Trophoblast cell (in vitro differentiated cells and primary cell): ENCODE data around the gene MAGEA9.
"Not testable (repeated sequence)": the region's sequence is repeated elsewhere in the genome, so short reads cannot be mapped to it uniquely, and the experiment has no call there.

Experiments
- DNase-seq, 2 donors: peaks; one replicate each; pipeline ENCODE4 v3.0.0-alpha.2; 2016
- H2AFZ ChIP-seq: 2 replicates; pipeline ENCODE4 v1.6.1; 2013; ENCODE audit warnings: low read length, moderate library complexity, mild to moderate bottlenecking; ENCODE audit not compliant: insufficient read depth, poor library complexity
- H2AK5ac ChIP-seq: 2 replicates; pipeline ENCODE4 v1.6.1; 2013; ENCODE audit warnings: mild to moderate bottlenecking, low read length
- H2BK120ac ChIP-seq: 2 replicates; pipeline ENCODE4 v1.6.1; 2013; ENCODE audit warnings: low read length, mild to moderate bottlenecking, moderate library complexity; ENCODE audit not compliant: insufficient read depth, poor library complexity
- H2BK12ac ChIP-seq: 2 replicates; pipeline ENCODE4 v1.6.1; 2013; ENCODE audit warnings: mild to moderate bottlenecking, low read length, moderate library complexity
- H2BK5ac ChIP-seq: 2 replicates; pipeline ENCODE4 v1.6.1; 2013; ENCODE audit warnings: low read length, low read depth, moderate library complexity, mild to moderate bottlenecking; ENCODE audit not compliant: poor library complexity
- H3K14ac ChIP-seq: 2 replicates; pipeline ENCODE4 v1.6.1; 2013; ENCODE audit warnings: mild to moderate bottlenecking, low read length
- H3K18ac ChIP-seq: 2 replicates; pipeline ENCODE4 v1.6.1; 2013; ENCODE audit warnings: mild to moderate bottlenecking, low read length
- H3K23ac ChIP-seq: 2 replicates; pipeline ENCODE4 v1.6.1; 2013; ENCODE audit warnings: low read length
- H3K27ac ChIP-seq: 2 replicates; pipeline ENCODE4 v1.5.1; 2013; ENCODE audit warnings: low read depth, mild to moderate bottlenecking, inconsistent platforms, low read length, moderate library complexity
- H3K27me3 ChIP-seq: 2 replicates; pipeline ENCODE4 v1.6.1; 2013; ENCODE audit warnings: inconsistent platforms, mild to moderate bottlenecking, low read length, moderate library complexity; ENCODE audit not compliant: insufficient read depth
- H3K36me3 ChIP-seq, 2 experiments: 1 replicate in 1 of 2; 2 replicates in 1 of 2; pipeline ENCODE4 v1.6.1; 2013; ENCODE audit warnings: low read length in 2 of 2, mild to moderate bottlenecking in 2 of 2, moderate library complexity in 1 of 2; ENCODE audit not compliant: insufficient read depth in 2 of 2, control insufficient read depth in 1 of 2
- H3K4ac ChIP-seq: 2 replicates; pipeline ENCODE4 v1.6.1; 2013; ENCODE audit warnings: low read depth, mild to moderate bottlenecking, low read length, moderate library complexity
- H3K4me1 ChIP-seq, 2 experiments: 1 replicate in 1 of 2; 2 replicates in 1 of 2; pipeline ENCODE4 v1.6.1; 2013; ENCODE audit warnings: low read length in 2 of 2, mild to moderate bottlenecking in 2 of 2, moderate library complexity in 1 of 2; ENCODE audit not compliant: insufficient read depth in 2 of 2, control insufficient read depth in 1 of 2
- H3K4me2 ChIP-seq: 2 replicates; pipeline ENCODE4 v1.6.1; 2013; ENCODE audit warnings: inconsistent platforms, mild to moderate bottlenecking, low read length, moderate library complexity
- H3K4me3 ChIP-seq: 2 replicates; pipeline ENCODE4 v1.5.1; 2013; ENCODE audit warnings: mild to moderate bottlenecking, low read depth, low read length, inconsistent platforms
- H3K79me1 ChIP-seq: one replicate; pipeline ENCODE4 v1.6.1; 2013; ENCODE audit warnings: low read length
- H3K79me2 ChIP-seq: 2 replicates; pipeline ENCODE4 v1.6.1; 2013; ENCODE audit warnings: low read length, mild to moderate bottlenecking; ENCODE audit not compliant: control insufficient read depth, insufficient read depth, poor library complexity
- H3K9ac ChIP-seq: 2 replicates; pipeline ENCODE4 v1.6.1; 2013; ENCODE audit warnings: mild to moderate bottlenecking, low read length
- H3K9me3 ChIP-seq: 2 replicates; pipeline ENCODE4 v1.6.1; 2013; ENCODE audit warnings: low read depth, mild to moderate bottlenecking, control low read depth, inconsistent platforms, low read length; ENCODE audit not compliant: insufficient read depth
- H4K12ac ChIP-seq: 2 replicates; pipeline ENCODE4 v1.6.1; 2013; ENCODE audit warnings: low read depth, mild to moderate bottlenecking, low read length, moderate library complexity
- H4K8ac ChIP-seq: 2 replicates; pipeline ENCODE4 v1.6.1; 2013; ENCODE audit warnings: low read depth, mild to moderate bottlenecking, low read length, moderate library complexity
- H4K91ac ChIP-seq: one replicate; pipeline ENCODE4 v1.6.1; 2013; ENCODE audit warnings: low read depth, mild to moderate bottlenecking, low read length, moderate library complexity
- whole genome bisulfite sequencing: extraction: QIAGEN DNeasy Blood & Tissue Kit; methylation state at CpG from one replicate; pipeline ENCODE4 v1.1.7; 2013; ENCODE audit warnings: missing lambda C conversion rate; ENCODE audit not compliant: insufficient read length, insufficient coverage; ENCODE audit errors: extremely low coverage; 5-methylcytosine and 5-hydroxymethylcytosine counted together

Gene MAGEA9

GRCh38 chrX:149761858-149762674 is 19.7 kb upstream of the MAGEA9 start:
- no CpG with 5 or more reads among the region's 22 CpGs for WGBS
- H3K14ac ChIP-seq, H2BK5ac ChIP-seq, H3K9ac ChIP-seq, H2AK5ac ChIP-seq, H2AFZ ChIP-seq, H3K4me3 ChIP-seq, H3K4me1 ChIP-seq, H2BK120ac ChIP-seq, H3K4ac ChIP-seq, H3K4me2 ChIP-seq, DNase-seq, H4K8ac ChIP-seq, H3K79me1 ChIP-seq, H3K36me3 ChIP-seq, H4K91ac ChIP-seq, H3K9me3 ChIP-seq, H3K23ac ChIP-seq, H3K27ac ChIP-seq, H2BK12ac ChIP-seq, H4K12ac ChIP-seq, H3K79me2 ChIP-seq, H3K18ac ChIP-seq, H3K27me3 ChIP-seq: not testable (repeated sequence)

GRCh38 chrX:149762696-149763614 is 18.8 kb upstream of the MAGEA9 start:
- no CpG with 5 or more reads among the region's 11 CpGs for WGBS
- DNase-seq, result no peak
- Histone ChIP-seq H3K79me1 (no peaks in the 10 kb centered on the region), H2BK5ac (no peak overlapping the region), H3K27me3 (no peaks in the 10 kb centered on the region), H3K9me3 (no peaks in the 10 kb centered on the region), H3K9ac (no peak overlapping the region), H2BK12ac (no peak overlapping the region), H3K23ac (no peak overlapping the region), H3K79me2 (no peaks in the 10 kb centered on the region), H3K27ac (no peak overlapping the region), H2AFZ (no peak overlapping the region), H3K4me2 (no peak overlapping the region), H4K91ac (no peak overlapping the region), H2AK5ac (no peak overlapping the region), H3K4me1 (no peaks in the 10 kb centered on the region), H3K14ac (no peak overlapping the region), H3K36me3 (no peaks in the 10 kb centered on the region), H4K8ac (no peak overlapping the region), H4K12ac (no peak overlapping the region), H2BK120ac (no peak overlapping the region), H3K4me3 (no peak overlapping the region), H3K4ac (no peak overlapping the region), H3K18ac (no peak overlapping the region)

- H2BK120ac ChIP-seq, DNase-seq, H3K36me3 ChIP-seq, H3K18ac ChIP-seq, H3K23ac ChIP-seq, H3K4me2 ChIP-seq, H3K9me3 ChIP-seq, H4K12ac ChIP-seq, H3K79me2 ChIP-seq, H3K4me1 ChIP-seq, H2BK12ac ChIP-seq, H2BK5ac ChIP-seq, H2AFZ ChIP-seq, H4K91ac ChIP-seq, H3K4me3 ChIP-seq, H3K79me1 ChIP-seq, H4K8ac ChIP-seq, H2AK5ac ChIP-seq, H3K9ac ChIP-seq, H3K27me3 ChIP-seq, H3K14ac ChIP-seq, H3K27ac ChIP-seq, H3K4ac ChIP-seq: not testable (repeated sequence)
- no CpG with 5 or more reads among the region's 12 CpGs for WGBS
These were observed 11.4 kb upstream of the MAGEA9 start for GRCh38 chrX:149770344-149770743.

GRCh38 chrX:149773026-149773425 is 8.7 kb upstream of the MAGEA9 start:
- no CpG with 5 or more reads among the region's 9 CpGs for WGBS
- DNase-seq, H3K9ac ChIP-seq, H2AK5ac ChIP-seq, H2BK12ac ChIP-seq, H3K36me3 ChIP-seq, H3K14ac ChIP-seq, H2BK120ac ChIP-seq, H2AFZ ChIP-seq, H3K4me1 ChIP-seq, H2BK5ac ChIP-seq, H3K4ac ChIP-seq, H3K9me3 ChIP-seq, H3K4me2 ChIP-seq, H4K12ac ChIP-seq, H3K79me1 ChIP-seq, H4K91ac ChIP-seq, H3K18ac ChIP-seq, H3K79me2 ChIP-seq, H4K8ac ChIP-seq, H3K27ac ChIP-seq, H3K23ac ChIP-seq, H3K27me3 ChIP-seq, H3K4me3 ChIP-seq: not testable (repeated sequence)
